ENCODE data around the gene SNX33.

DNA sequence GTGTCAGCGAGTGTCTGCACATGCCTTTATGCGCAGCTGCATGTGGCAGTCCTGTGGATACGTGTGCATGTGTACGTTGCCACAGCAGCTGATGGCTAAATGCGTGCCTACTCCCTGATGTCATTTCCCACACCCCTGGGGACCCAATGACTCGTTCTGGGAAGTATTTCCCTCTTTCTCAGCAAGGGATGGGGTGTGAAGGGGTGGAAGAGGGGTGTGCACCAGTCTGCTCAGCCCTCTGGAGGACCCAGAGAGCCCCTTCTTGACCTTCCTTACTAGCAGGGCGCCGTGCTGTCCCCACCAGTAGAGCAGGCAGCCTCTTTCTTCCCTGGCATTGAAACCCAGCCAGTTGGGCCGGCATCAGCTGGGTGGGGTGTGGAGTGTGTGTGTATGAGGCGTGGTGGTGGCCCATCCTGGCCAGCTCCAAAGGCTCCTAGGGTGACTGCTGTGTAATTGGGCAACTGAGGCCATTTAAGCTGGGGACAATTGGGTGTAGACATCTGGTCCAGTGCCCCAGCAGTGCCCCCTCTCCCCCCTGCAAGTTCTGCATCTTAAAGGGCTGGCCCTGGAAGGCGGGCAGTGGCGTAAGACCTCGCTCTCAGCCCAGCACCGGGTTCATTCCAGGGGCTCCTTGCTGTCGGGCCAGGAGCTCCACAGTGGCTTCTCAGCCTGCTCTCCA is 19.2 kb downstream of the SNX33 start:
- TF ChIP-seq, protein P1, sequence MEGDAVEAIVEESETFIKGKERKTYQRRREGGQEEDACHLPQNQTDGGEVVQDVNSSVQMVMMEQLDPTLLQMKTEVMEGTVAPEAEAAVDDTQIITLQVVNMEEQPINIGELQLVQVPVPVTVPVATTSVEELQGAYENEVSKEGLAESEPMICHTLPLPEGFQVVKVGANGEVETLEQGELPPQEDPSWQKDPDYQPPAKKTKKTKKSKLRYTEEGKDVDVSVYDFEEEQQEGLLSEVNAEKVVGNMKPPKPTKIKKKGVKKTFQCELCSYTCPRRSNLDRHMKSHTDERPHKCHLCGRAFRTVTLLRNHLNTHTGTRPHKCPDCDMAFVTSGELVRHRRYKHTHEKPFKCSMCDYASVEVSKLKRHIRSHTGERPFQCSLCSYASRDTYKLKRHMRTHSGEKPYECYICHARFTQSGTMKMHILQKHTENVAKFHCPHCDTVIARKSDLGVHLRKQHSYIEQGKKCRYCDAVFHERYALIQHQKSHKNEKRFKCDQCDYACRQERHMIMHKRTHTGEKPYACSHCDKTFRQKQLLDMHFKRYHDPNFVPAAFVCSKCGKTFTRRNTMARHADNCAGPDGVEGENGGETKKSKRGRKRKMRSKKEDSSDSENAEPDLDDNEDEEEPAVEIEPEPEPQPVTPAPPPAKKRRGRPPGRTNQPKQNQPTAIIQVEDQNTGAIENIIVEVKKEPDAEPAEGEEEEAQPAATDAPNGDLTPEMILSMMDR (IDR thresholded peaks at IDR 0.05; ENCODE audit: insufficient read depth, low read length, poor library complexity, severe bottlenecking): no peak
- TF ChIP-seq EZH2phosphoT487 (conservative IDR thresholded peaks at IDR 0.05; ENCODE audit: low read length): no peak

Data from SU-DHL-6 (cell line).